ENCODE measurements around the gene E2F4. TPM values are rescaled to one million over a fixed set of nuclear protein-coding genes. Genes with fewer than 3 reads are reported as not detected.

E2F4 gene
- total RNA-seq, 1 experiment from 2014 or later, result 109 TPM

DNA sequence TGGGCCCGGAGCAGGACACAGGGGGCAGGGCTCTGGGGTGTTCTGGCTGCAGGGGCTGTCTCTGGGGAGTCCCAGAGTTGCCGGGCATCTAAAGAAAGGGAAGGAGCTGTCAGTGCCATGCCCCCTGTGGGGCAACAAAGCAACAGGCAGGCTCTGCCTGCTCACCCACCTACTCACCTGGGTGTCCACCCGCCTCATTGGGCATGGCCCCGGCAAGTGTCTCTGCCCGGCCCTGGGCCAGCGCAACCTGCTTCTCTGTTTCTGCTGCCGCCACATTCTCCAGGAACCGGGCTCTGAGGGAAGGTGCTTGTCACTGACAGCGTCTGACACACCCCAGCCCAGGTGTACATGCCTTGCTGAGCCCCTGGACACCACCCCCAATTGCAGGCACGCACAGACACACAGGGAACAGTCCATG is 42.2 kb downstream of the E2F4 start:
- DNase-seq (ENCODE audit: low read depth), result no peak

DNA sequence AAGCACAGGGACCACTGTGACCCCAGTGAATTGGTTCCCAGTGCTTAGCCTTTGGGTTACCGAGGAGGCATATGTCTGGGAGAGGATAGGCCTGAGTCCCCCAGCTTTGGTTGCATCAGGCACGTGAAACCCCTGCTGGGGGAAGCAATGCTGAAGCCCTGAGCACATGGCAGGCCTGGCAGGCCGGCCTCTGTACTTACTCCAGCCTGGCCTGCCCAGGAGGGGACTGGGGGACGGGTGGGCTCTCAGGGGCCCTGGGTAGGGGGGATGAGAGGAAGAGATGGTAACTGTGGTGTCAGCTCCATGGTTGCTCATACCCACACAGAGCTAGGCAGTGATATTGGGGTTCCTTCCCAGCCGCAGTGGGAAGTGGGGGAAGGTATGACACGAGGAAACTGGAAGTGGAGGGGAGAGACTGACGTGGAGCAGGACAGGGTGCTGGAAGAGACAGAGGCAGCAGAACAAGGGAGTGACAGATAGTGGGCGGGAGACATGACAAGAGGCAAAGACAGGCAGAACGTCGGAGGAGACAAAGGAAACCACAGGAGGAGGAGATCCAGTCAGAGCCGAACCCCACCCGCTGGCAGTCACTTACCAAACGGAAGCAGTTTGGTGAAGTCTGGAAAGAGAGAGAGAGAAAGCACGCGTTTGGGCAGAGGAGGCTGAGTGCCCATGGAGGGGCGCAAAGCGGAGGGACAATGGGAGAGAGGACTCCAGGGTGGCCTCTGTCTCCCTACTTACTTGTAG is 44.0 kb downstream of the E2F4 start:
- DNase-seq (ENCODE audit: low read depth), result no peak

- peak; percentile 70 for DNase-seq (ENCODE audit: low read depth)
These were observed 44.8 kb downstream of the E2F4 start for GRCh38 chr16:67236563-67237395.

DNA sequence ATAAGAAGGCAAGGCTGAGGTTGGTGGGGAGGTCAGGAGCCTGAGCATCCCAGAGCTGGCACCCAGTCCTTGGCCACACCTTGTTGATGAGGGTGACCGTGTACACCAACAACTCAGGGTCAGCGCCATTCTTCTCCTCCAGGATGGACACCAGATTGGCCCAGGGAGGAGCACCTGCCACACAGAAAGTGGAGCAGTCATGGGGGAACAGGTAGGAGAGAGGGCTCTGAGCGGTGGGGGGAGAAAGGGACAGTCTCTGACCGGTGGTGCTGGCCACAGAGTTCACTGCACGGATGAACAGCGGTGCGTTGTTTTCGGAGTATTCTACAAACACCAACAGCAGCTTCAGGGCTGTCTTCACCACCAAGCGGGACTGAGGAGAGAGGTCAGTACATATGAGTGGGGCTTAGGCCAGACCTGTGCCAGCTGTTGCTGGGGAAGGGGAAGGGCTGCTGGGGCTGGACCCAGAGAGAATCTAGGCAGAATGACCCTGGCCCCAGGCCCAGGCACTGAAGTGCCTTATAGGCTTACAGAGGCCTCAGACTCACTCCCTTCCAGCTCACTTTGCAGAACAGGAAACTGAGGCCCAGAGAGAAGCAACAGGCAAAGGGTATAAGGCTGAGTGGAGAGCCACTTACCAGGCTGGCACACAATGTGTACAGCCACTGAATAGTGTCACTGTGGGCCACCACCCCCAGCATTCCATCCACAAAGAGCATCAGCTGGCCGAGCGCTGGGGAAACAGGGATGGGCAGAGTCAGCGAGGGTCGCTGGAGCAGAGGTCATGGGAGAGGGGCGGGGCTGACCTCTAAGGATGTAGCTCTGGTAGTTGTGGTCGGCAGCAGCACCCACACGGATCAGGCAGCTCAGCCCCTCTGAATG is 45.7 kb downstream of the E2F4 start:
- DNase-seq (ENCODE audit: low read depth), result no peak

DNA sequence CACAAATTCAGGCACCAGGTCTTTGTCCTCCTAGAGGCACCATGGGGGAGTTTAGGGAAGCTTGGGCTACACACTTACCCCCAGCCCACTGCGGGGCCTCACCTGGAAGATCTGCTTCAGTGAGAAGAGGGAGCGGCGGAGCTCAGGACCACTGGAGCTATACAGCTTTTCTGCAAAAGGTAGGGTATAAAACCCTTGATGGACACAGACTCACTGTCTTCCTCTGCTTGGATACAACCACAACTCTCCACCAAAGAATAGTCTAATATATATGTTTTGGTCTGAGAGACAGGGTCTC is 46.3 kb downstream of the E2F4 start:
- DNase-seq (ENCODE audit: low read depth), result no peak

DNA sequence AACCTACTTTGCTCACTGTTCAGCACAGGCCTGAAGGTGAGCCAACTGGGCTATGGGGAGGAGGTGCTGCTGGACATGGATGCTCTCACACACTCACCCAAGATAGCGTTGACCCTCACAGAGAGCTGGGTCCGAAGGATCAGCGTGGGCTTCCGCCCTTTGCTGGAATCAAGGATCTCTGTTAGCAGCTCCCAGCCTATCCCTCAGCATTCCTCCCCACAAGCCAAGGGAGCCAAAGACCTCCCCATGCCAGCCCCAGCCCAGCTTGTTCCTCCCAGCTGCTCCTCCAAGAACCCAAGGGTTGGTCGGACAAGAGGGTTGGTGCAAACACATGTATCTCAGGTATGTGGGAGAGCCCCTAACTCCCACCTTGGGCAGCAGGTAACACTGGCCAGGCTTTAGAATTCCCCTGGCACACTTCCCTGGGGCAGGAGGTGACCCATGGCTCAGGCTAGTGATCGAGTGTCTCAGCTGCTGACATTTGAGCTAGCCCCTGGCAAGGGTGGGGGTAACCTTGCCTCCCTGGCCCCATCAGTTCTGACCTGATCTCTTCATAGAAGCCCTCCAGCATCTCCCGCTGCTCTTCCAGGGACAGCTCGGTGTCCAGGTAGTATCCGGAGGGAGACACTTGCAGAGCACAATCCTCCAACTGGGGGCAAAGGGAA is 47.0 kb downstream of the E2F4 start:
- DNase-seq (ENCODE audit: low read depth), result no peak

DNA sequence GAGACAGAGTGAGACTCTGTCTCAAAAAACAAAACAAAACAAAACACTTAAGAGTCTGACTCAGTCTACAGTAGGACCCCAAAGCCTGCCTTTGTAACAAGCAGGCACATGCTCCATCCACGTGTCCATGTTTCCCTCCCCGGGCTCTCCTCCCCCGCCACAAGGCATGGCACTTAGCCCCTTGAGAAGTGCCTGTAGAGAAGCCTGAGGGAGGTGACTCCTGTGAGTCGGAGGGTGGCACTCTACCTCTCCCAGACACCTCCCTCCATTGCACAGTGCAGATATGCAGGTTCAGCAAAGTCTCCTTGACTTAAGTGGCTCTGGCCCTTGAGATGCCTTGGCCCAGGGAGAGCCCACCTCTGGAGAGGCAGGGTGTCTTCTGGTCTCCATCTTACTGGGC is 48.6 kb downstream of the E2F4 start:
- peak; percentile 51 for DNase-seq (ENCODE audit: low read depth)

- peak; percentile 85 for DNase-seq (ENCODE audit: low read depth)
These were observed 49.3 kb downstream of the E2F4 start for GRCh38 chr16:67241008-67241900.

DNA sequence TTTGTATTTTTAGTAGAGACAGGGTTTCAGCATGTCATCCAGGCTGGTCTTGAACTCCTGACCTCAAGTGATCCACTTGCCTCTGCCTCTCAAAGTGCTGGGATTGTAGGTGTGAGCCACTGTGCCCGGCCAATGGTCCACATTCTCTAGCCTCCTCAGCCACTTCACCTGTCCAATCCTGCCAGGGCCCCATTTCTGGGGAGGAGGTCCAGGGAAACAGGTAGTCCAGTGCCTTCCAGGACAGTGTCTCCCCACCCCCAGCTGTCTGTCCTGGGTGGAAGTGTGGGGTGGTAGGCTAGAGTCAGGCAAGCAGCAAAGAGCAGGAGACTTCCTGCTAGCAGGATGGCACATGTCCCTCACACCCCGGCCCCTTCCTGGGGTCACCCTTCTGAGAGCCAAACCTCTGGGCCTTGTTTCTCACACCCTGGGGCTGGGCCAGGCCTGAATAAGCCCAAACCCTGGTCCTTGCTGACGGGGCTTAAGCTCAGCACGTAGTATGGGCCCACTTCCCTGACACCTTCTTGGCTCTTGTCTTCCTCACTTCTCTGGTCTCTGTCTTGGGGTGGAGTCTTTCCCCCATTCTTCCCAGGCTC is 50.3 kb downstream of the E2F4 start:
- no peak for DNase-seq (ENCODE audit: low read depth)

DNA sequence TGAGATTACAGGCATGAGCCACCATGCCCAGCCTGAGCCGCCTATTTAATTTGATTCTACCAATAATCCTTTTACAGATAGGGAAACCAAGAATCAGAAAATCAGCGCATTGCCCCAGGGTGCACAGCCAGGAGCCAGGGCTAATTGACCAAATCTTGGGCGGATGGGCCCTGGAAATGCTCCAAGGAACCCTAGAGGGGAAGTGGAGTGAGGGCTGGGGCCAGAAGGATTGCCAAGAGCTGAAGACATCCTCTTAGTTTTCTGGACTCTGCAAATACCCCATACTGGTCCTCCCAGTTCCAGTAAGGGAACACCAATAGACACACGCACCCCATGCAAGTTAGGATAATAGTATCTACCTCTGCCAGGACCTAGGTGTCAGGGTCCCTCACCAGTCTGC is 51.5 kb downstream of the E2F4 start:
- DNase-seq (ENCODE audit: low read depth), result no peak

GRCh38 chr16:67244387-67245185 is 52.6 kb downstream of the E2F4 start:
- peak; percentile 90 for DNase-seq (ENCODE audit: low read depth)

DNA sequence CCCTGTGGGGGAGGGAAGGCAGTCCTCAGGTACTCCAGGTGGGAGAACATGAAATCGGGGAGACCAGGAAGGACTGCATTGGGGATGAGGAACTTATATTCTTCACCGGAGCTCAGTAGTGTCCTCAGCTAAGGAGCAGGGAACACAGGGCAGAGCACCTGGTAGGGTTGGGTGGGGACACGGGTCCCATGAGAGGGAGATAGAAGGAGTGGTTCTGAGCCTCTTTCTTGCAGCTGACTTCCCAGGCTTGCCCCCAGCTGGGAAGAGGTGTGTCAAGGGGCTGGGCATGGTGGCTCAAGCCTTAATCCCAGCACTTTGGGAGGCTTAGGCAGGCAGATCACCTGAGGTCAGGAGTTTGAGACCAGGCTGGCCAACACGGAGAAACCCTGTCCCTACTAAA is 53.2 kb downstream of the E2F4 start:
- no peak for DNase-seq (ENCODE audit: low read depth)

GRCh38 chr16:67245674-67246080 is 53.7 kb downstream of the E2F4 start:
- DNase-seq (ENCODE audit: low read depth), result no peak

DNA sequence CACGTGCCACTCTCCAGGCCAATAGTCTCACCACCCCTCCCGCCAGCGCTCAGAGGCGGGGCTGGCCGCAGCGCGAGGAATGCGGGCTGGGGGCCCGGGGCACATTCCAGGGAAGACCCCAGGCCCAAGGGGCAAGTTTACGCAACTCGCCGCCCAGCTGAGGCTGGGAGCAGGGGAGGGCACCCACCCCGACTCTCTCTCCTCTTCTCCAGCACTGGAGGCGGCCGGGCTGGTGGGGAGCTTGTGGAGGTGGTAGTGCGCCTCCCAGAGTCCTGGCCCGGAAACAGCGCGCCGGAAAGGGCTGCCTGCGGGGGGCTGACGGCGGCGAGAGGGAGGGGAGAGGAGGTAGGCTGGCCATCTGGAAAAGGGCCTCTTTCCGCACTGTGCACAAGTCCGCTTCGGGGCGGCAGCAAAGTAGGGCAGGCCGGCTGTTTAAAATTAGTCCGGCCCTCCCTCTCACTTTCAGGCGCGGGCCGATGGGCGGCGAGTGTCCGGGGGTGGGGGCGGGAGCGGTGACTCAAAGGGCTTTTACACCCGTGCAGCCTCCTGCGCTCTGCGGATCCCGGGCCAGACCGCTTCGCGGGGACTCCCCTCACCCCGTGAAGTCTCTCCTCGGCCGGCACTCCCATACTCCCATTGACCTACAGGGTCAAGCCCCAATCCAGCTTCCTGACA is 54.3 kb downstream of the E2F4 start:
- peak; percentile 87 for DNase-seq (ENCODE audit: low read depth)

DNA sequence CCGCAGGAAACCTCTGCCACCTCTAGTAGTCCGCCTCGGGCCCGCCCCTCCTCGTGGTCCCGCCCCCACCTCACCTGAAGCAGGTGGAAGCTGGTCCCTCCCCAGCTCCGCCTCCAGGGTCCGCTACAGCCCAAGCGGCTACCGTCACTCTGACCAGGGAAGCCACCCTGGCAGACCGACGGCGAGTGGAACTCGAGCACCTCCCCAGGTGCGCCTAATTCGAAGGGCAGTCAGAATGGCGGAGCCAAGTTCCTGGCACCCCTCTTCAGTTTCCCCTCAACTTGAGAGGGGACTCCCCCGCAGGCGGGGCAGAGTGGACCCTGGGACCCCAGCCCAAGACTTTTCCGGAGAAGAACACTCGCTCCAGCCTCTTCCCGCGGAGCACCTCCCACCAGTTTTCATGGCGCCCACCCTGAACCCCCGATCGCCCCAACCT is 54.8 kb downstream of the E2F4 start:
- DNase-seq (ENCODE audit: low read depth), result no peak

DNA sequence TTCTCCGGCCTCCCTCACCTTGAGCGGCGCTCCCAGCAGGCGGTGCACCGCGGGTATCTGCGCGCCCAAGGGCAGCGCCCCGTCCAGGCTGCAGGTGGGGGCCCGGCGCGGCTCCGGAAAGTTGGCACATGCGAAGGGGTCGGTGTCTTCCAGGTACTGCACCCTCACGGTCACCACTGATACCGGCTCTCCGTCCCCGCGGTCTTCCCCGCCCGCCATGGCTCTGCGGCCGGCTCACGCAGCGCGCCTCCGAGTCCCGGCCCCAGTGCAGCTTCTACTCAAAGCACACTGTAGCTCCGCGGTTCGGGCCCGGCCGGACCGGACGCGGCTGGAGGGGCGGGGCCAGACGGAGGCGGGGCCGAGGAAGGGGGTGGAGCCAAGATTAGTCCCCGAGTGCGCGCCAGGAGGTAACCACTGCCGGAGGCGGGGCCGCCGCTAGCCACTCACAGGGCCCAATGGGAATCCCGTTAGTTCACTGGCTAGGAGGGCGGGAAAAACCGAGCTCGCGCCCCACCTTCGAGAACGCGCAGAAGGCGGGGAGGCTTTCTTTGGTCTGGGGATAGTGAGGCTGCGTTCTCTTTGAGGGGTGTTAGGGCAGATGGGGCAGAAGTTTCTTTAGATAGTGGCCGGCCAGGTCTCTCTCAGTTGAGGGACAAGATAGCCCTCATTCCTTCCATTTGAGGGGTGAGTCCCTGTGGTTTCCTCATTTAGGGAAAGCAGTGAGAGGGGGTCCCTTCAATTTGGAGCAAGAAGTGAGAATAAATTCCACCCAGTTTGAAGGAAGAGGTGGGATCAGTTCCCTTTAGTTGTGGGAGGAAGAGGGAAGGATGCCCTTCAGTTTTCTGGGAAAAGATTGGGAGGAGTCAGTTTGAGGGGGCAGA is 55.5 kb downstream of the E2F4 start, which contains the start of gene FHOD1:
TSS of gene FHOD1 (minus strand) at position 290 of the 881 bp plus-strand sequence. CDS start at position 219, 71 bp downstream.
- DNase-seq (ENCODE audit: low read depth), result peak; percentile 97

DNA sequence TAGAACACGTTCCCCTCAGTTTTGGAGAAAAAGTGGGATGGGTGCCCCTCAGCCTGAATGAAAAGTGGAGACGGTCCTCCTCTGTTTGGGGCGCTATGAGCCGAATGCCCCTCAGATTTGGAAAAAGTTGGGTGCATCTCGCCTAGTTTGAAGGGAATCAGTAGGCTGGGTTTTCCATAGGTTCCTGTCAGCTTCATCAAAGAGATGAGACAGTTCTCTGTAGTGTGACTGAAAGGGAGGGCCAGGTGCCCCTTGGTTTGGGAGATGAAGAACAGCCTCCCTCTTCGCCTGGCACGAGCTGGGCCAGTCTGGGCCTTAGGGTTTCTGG is 56.1 kb downstream of the E2F4 start:
- no peak for DNase-seq (ENCODE audit: low read depth)
